Right forelimb (tissue), 1 donor: ENCODE data around the gene CCDC71.
A peak's percentile ranks its signal among the peaks of the same experiment; 100 is the strongest.

ENCODE experiments used
- DNase-seq: peaks from one replicate; pipeline ENCODE4 v3.0.0-alpha.2; 2018

Gene CCDC71

DNA sequence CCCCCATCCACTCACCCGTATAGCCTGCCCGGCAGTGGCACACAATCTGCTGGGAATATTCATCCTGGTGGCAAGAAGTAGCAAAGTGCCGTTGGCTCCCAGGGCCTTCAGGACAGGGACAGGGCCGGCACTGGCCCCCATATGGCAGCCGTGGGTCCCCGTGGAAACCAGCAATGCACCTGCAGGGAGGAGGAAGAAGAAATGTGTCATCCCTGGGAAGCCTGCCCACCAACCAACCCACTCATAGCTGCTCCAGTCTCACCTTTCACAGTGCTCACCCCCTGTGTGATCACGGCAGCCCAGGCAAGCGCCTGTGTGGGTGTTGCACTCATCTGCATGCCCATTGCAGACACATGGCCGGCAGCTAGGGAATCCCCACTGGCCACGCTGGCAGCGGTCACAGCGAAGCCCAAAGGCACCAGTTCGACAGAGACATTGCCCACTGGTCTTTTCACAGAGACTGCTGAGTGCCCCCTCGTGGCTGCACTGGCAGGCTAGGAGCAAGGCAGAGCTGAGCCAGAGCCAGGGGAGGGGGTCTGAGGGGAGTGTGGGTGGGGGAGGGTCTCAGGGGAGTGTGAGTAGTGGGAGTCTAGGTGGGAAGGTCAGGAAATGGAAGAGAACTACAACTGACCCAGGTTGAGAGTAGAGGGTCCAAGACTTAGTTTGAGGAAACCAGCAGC lies 41.0 kb downstream of the CCDC71 start:
- DNase-seq, result no peak

DNA sequence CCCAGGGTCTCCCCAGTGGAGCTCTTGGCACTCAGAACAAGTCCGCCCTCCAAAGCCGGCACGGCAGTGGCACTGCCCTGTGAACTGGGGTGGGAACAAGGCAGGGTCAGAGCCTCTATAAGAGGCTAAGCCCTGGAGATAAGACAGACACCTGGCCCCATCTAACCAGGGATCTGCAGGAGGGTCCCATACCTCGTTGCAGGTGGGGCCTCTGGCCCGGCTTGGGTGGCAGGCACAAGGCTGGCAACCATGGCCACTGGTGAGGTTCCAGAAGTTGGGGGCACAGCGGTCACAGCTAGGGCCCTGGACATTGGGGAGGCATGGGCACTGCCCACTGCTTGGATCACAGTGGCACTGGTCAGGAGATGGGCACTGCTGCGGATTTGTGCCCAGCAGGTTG lies 41.9 kb downstream of the CCDC71 start:
- DNase-seq, result no peak

- no peak for DNase-seq
Measured at GRCh38 chr3:49123687-49124086, 42.4 kb downstream of the CCDC71 start.

DNA sequence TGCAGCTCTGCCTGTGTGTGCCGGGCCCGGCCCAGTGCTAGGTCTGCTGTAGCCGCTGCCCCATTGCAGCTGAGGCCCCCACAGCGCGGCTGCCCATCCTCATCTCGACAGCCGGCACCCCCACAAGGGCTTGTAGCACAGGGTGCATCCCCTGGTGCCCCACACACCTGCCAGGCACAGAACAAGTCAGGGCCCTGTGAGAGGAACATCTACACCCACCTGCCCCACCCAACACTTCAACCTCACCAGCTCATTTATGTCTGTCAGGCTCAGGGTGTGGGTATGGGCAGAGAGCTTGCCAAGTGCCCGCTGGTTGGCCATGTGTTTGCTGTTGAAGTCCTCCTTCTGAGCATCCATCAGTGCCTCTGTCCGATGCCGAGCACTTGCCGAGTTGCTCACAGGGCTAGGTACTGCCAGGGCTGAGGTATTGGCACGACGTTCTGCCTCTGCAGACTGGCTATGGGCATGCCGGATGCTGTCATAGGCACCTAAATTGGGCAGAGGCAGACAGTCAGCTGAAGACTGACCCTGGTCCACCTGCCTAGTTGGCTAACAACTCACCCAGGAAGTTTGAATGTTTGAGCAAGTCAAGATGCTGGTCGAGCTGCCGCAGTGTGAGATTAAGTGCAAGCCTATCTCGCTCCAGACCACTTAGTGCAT lies 43.1 kb downstream of the CCDC71 start:
- DNase-seq, result no peak

- no peak for DNase-seq
Measured at GRCh38 chr3:49122451-49122850, 43.7 kb downstream of the CCDC71 start.

- DNase-seq, result no peak
Measured at GRCh38 chr3:49122022-49122421, 44.1 kb downstream of the CCDC71 start.

DNA sequence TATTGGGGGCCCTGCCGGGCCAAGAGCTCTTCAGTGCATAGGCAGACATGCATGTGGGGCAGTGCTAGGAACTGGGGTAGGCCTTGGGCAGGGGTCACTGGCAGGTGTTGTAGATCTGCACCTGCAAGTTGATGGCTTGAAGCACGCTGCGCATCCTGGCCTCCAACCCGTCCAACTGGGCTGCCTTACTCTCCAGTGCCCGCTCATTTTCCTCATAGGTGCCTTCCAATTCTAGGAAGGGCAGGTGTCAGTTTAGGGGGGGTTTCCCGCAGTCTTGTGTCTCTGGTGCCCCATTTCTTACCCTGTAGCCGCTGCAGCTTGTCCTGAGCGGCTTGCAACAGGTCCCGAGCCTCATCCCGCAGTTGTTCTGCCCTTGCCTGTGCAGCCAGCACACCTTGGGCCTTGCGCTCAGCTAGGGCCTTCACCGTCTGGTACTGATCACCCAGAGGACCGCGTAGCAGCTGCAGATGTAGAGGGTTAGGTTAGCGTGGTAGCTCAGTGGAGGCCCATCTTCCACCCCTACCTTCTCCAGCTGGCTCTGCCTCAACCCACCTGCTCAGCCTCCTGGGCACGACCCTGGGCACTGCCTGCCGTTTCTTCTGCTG lies 44.9 kb downstream of the CCDC71 start:
- no peak for DNase-seq

DNA sequence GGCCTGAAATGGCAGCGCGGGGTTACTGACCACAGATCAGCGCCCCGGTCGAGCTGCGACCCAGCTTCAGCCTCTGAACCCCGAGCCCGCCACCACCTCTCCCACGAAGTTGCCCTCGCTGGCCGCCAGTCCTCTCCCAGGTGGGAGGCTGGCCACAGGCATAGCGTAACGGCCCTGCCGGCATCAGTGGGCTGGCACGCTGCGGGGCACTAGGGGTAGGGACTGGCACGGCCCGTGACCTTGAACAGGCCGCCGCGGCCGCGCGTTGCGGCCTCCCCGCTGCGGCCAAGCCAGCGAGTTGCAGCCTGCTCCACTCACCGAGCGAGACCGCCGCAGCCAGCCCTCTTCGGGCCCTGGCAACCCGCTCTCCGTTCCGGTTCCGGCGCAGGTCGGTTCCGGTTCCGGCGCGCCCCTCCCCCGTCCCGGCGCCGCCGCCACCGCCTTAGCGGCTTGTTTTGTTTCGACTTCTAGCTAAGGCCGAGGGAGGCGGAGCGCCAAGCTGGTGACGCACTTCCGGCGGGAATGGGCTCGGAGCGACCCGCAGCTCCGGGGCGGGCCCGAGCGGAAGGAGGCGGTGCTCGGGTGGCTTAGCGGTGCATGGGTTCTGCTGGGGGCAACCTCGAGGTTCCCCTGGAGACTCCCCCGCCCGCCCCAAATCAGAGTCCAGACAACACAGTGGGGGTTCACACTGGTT lies 45.5 kb downstream of the CCDC71 start, which contains the start of gene USP19:
Gene USP19 (minus strand): TSS at position 386 of the 694 bp plus-strand sequence. CDS start 1,678 bp downstream, outside the sequence.
- DNase-seq, result peak; percentile 96

DNA sequence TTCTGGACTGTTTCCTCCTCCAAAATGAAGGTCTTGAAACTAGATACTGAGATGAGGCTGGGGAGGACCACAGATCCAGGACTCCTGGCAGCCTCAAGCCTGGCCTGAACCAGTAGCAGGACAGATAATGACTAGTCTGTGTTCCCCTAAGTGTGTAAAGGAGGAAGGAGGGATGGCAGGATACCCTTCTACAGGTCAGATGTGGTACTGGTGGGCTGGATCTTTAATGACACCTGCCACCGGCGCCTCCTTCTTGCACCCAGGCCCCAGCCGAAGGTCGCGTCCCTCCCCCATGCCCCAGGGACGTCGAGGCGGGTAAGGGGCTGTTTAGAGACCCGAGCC lies 46.1 kb downstream of the CCDC71 start:
- no peak for DNase-seq

GRCh38 chr3:49119439-49119838 lies 46.7 kb downstream of the CCDC71 start:
- DNase-seq, result no peak

DNA sequence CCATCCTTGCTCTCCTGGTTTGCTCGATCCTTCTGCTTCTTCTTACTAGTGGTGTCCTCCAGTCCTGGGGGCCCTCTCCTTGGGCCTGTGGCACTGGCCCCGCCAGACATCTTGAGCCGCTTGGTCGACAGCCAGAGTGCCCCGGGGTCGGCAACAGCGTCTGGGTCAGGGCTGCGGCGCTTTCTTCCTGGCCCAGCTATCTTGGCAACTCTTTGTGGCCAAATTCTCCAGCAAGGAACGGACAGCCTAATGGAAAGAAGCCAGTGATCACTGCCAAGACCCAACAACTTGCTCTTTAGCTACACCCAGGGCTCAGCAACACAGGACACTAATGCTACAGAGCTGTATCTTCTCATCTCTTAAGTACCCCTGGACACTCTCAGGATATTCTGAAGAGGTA lies 47.1 kb downstream of the CCDC71 start:
- no peak for DNase-seq
